ENCODE measurements around the gene COL6A3. TPM values are rescaled to one million over a fixed set of nuclear protein-coding genes. Genes with fewer than 3 reads are reported as not detected.
"Not testable (repeated sequence)": the region's sequence is repeated elsewhere in the genome, so short reads cannot be mapped to it uniquely, and the experiment has no call there.

The COL6A3 gene
- polyA plus RNA-seq, 3 donors, result not detected

DNA sequence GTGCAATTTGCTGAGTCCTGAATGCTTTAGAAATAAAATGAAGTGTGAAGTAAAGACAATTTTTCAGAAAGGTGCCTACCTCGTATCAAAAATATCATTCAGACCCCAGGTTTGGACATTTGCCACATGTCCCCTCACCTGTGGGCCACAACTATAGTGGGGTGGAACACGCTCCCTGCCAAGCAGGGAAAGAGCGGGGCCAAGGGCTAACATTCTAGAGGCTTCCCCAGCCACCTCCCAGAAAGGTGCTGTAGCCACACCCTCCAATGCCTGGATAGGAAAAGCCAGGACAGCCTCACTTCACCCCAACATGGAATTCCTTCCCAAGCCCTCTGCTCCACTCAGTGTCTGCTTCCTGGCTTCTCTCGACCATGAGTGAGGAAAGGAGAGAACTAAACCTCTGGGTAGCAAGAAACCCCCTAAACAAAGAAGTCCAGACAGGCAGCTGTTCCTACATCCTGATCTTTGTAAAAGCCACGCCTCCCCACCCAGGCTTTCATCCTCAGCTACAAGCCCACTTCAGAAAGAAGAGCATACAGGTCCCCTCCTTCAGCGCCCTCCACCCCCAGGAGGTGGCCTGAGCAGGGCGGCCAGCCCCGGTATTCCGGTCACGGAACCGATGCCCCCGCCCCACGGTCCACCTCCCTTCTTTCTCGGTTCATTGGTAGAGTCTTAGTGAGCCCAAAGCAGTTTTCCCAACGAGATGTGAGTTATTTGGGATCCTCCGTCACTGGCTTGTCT, 2.1 kb downstream of the COL6A3 start:
- H3K27ac Mint-ChIP-seq, result no peak overlapping the region
- intact Hi-C loops (cut with micrococcal nuclease), result no loop called here
- no peaks in the 10 kb centered on the region for H3K4me1 Mint-ChIP-seq
- Histone ChIP-seq H3K36me3 (replicated peaks in 1 of 2; ENCODE audit: control insufficient read depth in 1 of 2, insufficient read depth in 2 of 2, low read length in 2 of 2) (no peaks in the 10 kb centered on the region), H3K27me3 (ENCODE audit: control insufficient read depth in 2 of 2, insufficient read depth in 2 of 2, low read length in 2 of 2) (no peaks in the 10 kb centered on the region), H3K79me2 (ENCODE audit: insufficient read depth, low read length) (no peaks in the 10 kb centered on the region), H3K4me2 (replicated peaks; ENCODE audit: extremely low read depth, low read length, poor library complexity, severe bottlenecking) (no peak overlapping the region), H3K27ac (ENCODE audit: low read depth in 1 of 2, low read length in 2 of 2) (no peak overlapping the region), H3K4me3 (replicated peaks in 1 of 3; ENCODE audit: low read depth in 2 of 3, low read length in 3 of 3) (no peak overlapping the region), H2AFZ (ENCODE audit: insufficient read depth, low read depth, low read length, poor library complexity, severe bottlenecking) (no peak overlapping the region), H3K9ac (ENCODE audit: insufficient read depth, low read length, poor library complexity, severe bottlenecking) (no peak overlapping the region), H3K9me3 (replicated peaks in 1 of 2; ENCODE audit: control insufficient read depth in 1 of 2, insufficient read depth in 1 of 2, low read length in 2 of 2) (no peaks in the 10 kb centered on the region), H4K20me1 (ENCODE audit: insufficient read depth, low read length) (no peaks in the 10 kb centered on the region), H3K4me1 (ENCODE audit: control insufficient read depth in 1 of 2, insufficient read depth in 2 of 2, low read length in 2 of 2) (no peaks in the 10 kb centered on the region)
- TF ChIP-seq, protein P1, sequence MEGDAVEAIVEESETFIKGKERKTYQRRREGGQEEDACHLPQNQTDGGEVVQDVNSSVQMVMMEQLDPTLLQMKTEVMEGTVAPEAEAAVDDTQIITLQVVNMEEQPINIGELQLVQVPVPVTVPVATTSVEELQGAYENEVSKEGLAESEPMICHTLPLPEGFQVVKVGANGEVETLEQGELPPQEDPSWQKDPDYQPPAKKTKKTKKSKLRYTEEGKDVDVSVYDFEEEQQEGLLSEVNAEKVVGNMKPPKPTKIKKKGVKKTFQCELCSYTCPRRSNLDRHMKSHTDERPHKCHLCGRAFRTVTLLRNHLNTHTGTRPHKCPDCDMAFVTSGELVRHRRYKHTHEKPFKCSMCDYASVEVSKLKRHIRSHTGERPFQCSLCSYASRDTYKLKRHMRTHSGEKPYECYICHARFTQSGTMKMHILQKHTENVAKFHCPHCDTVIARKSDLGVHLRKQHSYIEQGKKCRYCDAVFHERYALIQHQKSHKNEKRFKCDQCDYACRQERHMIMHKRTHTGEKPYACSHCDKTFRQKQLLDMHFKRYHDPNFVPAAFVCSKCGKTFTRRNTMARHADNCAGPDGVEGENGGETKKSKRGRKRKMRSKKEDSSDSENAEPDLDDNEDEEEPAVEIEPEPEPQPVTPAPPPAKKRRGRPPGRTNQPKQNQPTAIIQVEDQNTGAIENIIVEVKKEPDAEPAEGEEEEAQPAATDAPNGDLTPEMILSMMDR (IDR thresholded peaks at IDR 0.05), result no peak
- WGBS (ENCODE audit: insufficient coverage), result 92% methylated on average over 10 of the region's 16 CpGs
- H3K9me3 Mint-ChIP-seq, result no peaks in the 10 kb centered on the region
- peaks cover 13 to 34% (median 17%) of the 10 kb centered on the region in 3 donors for H3K27me3 Mint-ChIP-seq (ENCODE audit: low read depth in 3 of 3)
- H3K4me3 Mint-ChIP-seq, result peak overlapping the region in 1 of 2 donors; percentile 16
- H3K36me3 Mint-ChIP-seq, result no peaks in the 10 kb centered on the region
- no peak for DNase-seq

- no peaks in the 10 kb centered on the region for H3K79me2 ChIP-seq (ENCODE audit: insufficient read depth, low read length)
- no peaks in the 10 kb centered on the region for H3K27me3 ChIP-seq (ENCODE audit: control insufficient read depth in 2 of 2, insufficient read depth in 2 of 2, low read length in 2 of 2)
- 94% methylated on average over 9 of the region's 12 CpGs for WGBS (ENCODE audit: insufficient coverage)
- Mint-ChIP-seq H3K27ac (no peak overlapping the region), H3K4me1 (no peaks in the 10 kb centered on the region), H3K9me3 (no peaks in the 10 kb centered on the region), H3K4me3 (no peak overlapping the region), H3K27me3 (ENCODE audit: low read depth in 3 of 3) (peaks cover 13 to 33% (median 19%) of the 10 kb centered on the region in 3 donors), H3K36me3 (no peaks in the 10 kb centered on the region)
- H3K27ac ChIP-seq (ENCODE audit: low read depth in 1 of 2, low read length in 2 of 2), result no peak overlapping the region
- no peak overlapping the region for H3K4me2 ChIP-seq (replicated peaks; ENCODE audit: extremely low read depth, low read length, poor library complexity, severe bottlenecking)
- H3K36me3 ChIP-seq (replicated peaks in 1 of 2; ENCODE audit: control insufficient read depth in 1 of 2, insufficient read depth in 2 of 2, low read length in 2 of 2), result no peaks in the 10 kb centered on the region
- H3K4me1 ChIP-seq (ENCODE audit: control insufficient read depth in 1 of 2, insufficient read depth in 2 of 2, low read length in 2 of 2), result no peaks in the 10 kb centered on the region
- H2AFZ ChIP-seq (ENCODE audit: insufficient read depth, low read depth, low read length, poor library complexity, severe bottlenecking), result no peak overlapping the region
- DNase-seq, result no peak
- no peaks in the 10 kb centered on the region for H3K9me3 ChIP-seq (replicated peaks in 1 of 2; ENCODE audit: control insufficient read depth in 1 of 2, insufficient read depth in 1 of 2, low read length in 2 of 2)
- no peak overlapping the region for H3K4me3 ChIP-seq (replicated peaks in 1 of 3; ENCODE audit: low read depth in 2 of 3, low read length in 3 of 3)
- H3K9ac ChIP-seq (ENCODE audit: insufficient read depth, low read length, poor library complexity, severe bottlenecking), result no peak overlapping the region
- no peaks in the 10 kb centered on the region for H4K20me1 ChIP-seq (ENCODE audit: insufficient read depth, low read length)
- intact Hi-C loops (cut with micrococcal nuclease), result no loop called here
- TF ChIP-seq, protein P1 (IDR thresholded peaks at IDR 0.05), result no peak
Measured at GRCh38 chr2:237411092-237411601, 2.8 kb downstream of the COL6A3 start.

DNA sequence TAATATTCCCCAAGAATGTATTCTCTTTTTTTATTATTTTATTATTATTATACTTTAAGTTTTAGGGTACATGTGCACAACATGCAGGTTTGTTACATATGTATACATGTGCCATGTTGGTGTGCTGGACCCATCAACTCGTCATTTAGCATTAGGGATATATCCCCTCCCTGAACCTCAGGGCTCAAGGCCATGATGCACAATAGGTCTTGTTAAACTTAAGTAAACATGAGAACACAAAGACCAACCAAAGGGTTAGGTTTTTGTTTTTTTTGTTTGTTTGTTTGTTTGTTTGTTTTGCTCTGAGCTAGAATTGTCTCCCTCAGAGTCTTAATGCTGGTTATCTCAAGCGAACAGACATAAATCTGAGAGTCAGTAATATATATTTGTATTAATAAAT, 4.7 kb downstream of the COL6A3 start:
- H3K4me3 ChIP-seq (replicated peaks in 1 of 3; ENCODE audit: low read depth in 2 of 3, low read length in 3 of 3); H2AFZ ChIP-seq (ENCODE audit: insufficient read depth, low read depth, low read length, poor library complexity, severe bottlenecking); H3K79me2 ChIP-seq (ENCODE audit: insufficient read depth, low read length); H3K4me3 Mint-ChIP-seq; H3K9me3 ChIP-seq (replicated peaks in 1 of 2; ENCODE audit: control insufficient read depth in 1 of 2, insufficient read depth in 1 of 2, low read length in 2 of 2); H3K36me3 Mint-ChIP-seq; H3K4me1 ChIP-seq (ENCODE audit: control insufficient read depth in 1 of 2, insufficient read depth in 2 of 2, low read length in 2 of 2); intact Hi-C loops (cut with micrococcal nuclease); H3K36me3 ChIP-seq (replicated peaks in 1 of 2; ENCODE audit: control insufficient read depth in 1 of 2, insufficient read depth in 2 of 2, low read length in 2 of 2); H4K20me1 ChIP-seq (ENCODE audit: insufficient read depth, low read length); H3K9me3 Mint-ChIP-seq; H3K4me1 Mint-ChIP-seq; H3K27ac ChIP-seq (ENCODE audit: low read depth in 1 of 2, low read length in 2 of 2); H3K27ac Mint-ChIP-seq; H3K27me3 ChIP-seq (ENCODE audit: control insufficient read depth in 2 of 2, insufficient read depth in 2 of 2, low read length in 2 of 2); H3K9ac ChIP-seq (ENCODE audit: insufficient read depth, low read length, poor library complexity, severe bottlenecking); H3K4me2 ChIP-seq (replicated peaks; ENCODE audit: extremely low read depth, low read length, poor library complexity, severe bottlenecking); DNase-seq: not testable (repeated sequence)
- H3K27me3 Mint-ChIP-seq (ENCODE audit: low read depth in 3 of 3), result peaks cover 18 to 31% (median 19%) of the 10 kb centered on the region in 3 donors
- WGBS (ENCODE audit: insufficient coverage), result no CpG with 5 or more reads among the region's 2 CpGs

All from CD14-positive monocyte (primary cell).